Esophagus squamous epithelium (tissue), 4 donors: ENCODE results near the gene FOXK1.

ENCODE experiments used
- POLR2A ChIP-seq, 4 donors: fragments of 450-650 bp; IDR thresholded peaks; one replicate each; pipeline ENCODE4 v1.6.1; 2017; ENCODE audit warnings: antibody characterized with exemption in 4 of 4, mild to moderate bottlenecking in 4 of 4, moderate library complexity in 3 of 4
- TF ChIP-seq, protein P1 (sequence below), 6 experiments: fragments of 450-650 bp in 4 of 6; fragments of 200-600 bp in 2 of 6; sonication (generic) in 2 of 6; IDR thresholded peaks; one replicate each; pipeline ENCODE4 v1.5.1; 2016 to 2019; ENCODE audit warnings: antibody characterized with exemption in 6 of 6, mild to moderate bottlenecking in 4 of 6, moderate library complexity in 4 of 6

DNA sequence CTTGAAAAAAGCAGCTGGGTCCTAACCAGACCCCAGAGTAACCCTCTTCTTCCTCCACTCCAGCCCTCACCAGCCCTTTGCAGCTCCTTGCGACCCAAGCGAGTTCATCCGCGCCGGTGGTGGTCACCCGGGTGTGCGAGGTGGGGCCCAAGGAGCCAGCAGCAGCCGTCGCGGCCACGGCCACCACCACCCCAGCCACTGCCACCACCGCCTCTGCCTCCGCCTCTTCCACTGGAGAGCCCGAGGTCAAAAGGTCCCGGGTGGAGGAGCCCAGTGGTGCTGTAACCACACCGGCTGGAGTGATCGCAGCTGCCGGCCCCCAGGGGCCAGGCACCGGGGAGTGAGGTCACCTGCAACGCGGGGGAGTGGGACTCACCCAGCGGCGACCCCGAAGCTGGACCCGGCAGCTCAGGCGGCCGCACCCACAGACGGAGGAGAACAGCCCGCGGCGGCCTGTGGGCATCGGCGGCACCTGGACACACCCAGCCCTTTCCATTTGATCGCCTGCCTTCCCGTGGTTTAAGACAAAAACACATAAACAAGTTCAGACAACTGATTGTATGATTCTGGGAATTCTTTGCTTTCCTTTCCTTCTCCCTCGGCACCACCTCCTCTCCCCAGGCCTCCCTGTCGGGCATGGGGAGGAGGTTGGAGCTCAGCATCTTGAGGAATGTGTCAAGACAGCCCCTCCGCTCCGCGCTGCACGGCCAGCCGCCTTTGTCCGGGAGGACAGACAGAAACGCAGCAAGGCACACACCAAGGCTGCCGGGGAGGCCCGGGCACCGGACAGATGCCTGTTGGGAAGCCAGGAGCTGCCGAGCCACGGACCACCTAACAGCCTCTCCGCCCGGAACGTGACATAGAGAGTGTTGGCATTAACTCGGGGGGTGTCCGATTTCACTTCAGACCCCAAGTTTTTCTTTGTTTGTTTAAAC lies 80.3 kb downstream of the FOXK1 start:
- TF ChIP-seq, protein P1, sequence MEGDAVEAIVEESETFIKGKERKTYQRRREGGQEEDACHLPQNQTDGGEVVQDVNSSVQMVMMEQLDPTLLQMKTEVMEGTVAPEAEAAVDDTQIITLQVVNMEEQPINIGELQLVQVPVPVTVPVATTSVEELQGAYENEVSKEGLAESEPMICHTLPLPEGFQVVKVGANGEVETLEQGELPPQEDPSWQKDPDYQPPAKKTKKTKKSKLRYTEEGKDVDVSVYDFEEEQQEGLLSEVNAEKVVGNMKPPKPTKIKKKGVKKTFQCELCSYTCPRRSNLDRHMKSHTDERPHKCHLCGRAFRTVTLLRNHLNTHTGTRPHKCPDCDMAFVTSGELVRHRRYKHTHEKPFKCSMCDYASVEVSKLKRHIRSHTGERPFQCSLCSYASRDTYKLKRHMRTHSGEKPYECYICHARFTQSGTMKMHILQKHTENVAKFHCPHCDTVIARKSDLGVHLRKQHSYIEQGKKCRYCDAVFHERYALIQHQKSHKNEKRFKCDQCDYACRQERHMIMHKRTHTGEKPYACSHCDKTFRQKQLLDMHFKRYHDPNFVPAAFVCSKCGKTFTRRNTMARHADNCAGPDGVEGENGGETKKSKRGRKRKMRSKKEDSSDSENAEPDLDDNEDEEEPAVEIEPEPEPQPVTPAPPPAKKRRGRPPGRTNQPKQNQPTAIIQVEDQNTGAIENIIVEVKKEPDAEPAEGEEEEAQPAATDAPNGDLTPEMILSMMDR (IDR thresholded peaks at IDR 0.05): no peak
- TF ChIP-seq POLR2A (IDR thresholded peaks at IDR 0.05): no peak
